ENCODE data around the gene AIRE.

- no peak for TF ChIP-seq CEBPB (IDR thresholded peaks at IDR 0.05)
- TF ChIP-seq FOXM1 (IDR thresholded peaks at IDR 0.05; ENCODE audit: borderline replicate concordance, low read depth): no peak
- TF ChIP-seq, protein P1, sequence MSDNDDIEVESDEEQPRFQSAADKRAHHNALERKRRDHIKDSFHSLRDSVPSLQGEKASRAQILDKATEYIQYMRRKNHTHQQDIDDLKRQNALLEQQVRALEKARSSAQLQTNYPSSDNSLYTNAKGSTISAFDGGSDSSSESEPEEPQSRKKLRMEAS (IDR thresholded peaks at IDR 0.05): no peak
- TF ChIP-seq EGR1 (IDR thresholded peaks at IDR 0.05): no peak
- TF ChIP-seq EP300 (IDR thresholded peaks at IDR 0.05; ENCODE audit: borderline replicate concordance): no peak
Observed at GRCh38 chr21:44275041-44275440, 10.6 kb upstream of the AIRE start.
